T follicular helper cell (primary cell): ENCODE results near the gene ENOPH1.
"Not testable (repeated sequence)": the region's sequence is repeated elsewhere in the genome, so short reads cannot be mapped to it uniquely, and the experiment has no call there.

Experiments
- DNase-seq: peaks from one replicate; pipeline ENCODE4 v3.0.0-alpha.2; 2020; ENCODE audit warnings: low read depth

ENOPH1 gene

GRCh38 chr4:82469791-82470345 is 39.5 kb downstream of the ENOPH1 start:
- no peak for DNase-seq

- DNase-seq, result not testable (repeated sequence)
Measured at GRCh38 chr4:82473080-82473479, 42.7 kb downstream of the ENOPH1 start.

- DNase-seq, result no peak
Measured at GRCh38 chr4:82473621-82474164, 43.3 kb downstream of the ENOPH1 start.

DNA sequence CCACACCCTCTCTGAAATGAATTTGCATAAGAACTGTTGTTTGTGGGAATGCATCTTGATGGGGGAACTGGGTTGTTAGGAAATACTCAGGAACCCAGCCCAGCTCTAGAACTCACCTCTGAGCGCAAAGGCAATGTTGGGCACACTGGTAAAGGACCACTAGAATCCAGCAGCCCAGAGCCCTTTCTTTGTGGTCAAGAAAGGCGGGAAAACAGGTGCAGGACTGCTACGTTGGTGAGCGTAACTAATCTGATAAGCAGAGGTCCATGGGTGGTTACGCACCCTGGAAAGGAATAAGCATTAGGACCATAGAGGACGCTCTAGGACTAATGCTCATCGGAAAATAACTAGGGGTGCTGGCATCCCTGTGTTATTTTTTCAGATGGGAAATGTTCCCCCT is 45.5 kb downstream of the ENOPH1 start:
- DNase-seq, result not testable (repeated sequence)

GRCh38 chr4:82477469-82477868 is 47.1 kb downstream of the ENOPH1 start:
- DNase-seq, result not testable (repeated sequence)

GRCh38 chr4:82479562-82479961 is 49.2 kb downstream of the ENOPH1 start:
- no peak for DNase-seq

- no peak for DNase-seq
Measured at GRCh38 chr4:82480771-82481505, 50.5 kb downstream of the ENOPH1 start.

DNA sequence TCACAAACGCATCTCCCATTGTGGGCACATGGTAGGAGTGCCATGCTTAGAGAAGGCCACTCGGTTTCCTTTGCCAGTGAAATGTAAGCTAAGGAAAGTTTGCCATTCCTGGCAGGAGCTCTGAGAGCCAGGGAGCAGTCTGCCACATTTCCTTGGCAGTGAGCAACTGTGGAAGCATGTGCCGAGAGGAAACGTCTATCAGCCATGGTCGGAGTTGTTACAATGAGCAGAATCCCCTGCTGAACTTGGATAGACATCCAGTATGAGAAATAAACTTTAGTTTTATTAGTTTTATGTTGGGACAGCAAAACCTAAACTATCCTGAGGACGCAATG is 51.1 kb downstream of the ENOPH1 start:
- DNase-seq, result no peak

DNA sequence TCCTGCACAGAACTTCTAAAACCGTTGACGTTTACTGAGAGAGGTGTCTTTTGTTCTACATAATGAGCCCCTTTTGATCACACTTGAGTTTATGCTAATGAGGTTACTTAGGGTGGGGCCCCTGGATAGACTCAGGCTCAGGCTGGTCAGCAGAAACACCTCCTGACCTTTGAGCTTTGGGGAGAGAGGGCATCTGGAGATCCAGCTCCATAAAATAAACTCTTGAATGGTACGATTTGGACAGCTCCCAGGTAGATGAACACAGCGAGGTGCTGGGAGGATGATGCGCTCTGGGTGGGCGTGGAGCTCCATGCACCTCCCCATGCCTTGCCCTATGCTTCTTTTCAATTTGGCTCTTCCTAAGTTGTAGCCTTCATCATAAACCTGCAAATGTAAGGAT is 52.0 kb downstream of the ENOPH1 start:
- no peak for DNase-seq

DNA sequence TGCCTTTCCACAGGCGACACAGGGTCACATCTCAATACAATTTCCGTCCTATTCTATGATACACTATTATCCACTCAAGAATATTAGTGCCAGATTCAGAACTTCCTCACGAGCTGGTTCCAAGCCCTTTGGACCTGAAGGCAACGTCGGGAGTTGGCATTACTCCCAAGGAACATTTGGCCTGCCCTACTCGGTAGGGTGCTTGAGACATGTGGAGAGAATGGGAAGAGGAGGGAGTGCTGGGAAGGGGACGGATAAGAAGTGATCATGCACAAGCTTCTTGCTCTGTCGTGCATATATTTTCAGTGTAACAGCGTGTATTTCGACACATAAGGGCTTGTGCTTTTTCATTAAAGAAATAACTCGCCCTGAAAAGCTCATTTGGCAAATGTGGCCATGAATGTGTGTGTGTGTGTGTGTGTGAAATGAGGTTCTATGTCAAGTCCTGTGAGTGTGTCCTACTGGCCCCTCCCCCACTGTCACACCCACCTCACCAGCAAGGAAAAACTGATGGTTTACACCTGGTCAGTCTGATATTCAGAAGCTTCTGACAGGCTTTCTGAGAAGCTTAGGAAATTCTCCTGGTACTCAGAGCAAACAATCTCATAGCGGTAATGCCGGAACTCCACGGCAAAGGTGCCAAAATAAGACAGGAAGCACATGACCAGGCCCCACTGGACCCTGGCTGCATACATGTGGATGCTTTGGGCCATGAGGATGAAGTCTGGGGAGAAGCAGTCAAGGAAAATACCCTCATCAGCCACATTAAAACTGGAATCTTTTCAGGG is 54.8 kb downstream of the ENOPH1 start:
- DNase-seq, result no peak

DNA sequence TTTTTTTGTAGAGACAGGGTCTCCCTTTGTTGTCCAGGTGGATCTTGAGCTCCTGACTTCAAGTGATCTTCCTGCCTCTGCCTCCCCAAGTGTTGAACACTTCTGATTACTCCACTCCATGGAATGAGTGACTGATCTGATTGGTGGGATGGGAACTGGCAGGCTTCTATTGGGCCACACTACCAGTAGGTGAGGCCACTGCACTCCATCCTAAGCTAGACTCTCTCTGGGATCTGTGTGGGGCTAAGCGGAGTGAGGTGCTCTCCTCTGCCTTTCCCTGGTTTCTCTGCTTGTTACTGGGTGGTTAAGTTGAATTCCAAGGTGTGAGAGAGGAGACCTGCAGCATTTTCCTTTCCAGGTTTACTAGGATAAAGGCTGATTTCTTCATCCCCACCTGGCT is 58.7 kb downstream of the ENOPH1 start:
- no peak for DNase-seq

GRCh38 chr4:82489987-82490386 is 59.6 kb downstream of the ENOPH1 start:
- no peak for DNase-seq

- DNase-seq, result no peak
Measured at GRCh38 chr4:82491251-82491960, 61.0 kb downstream of the ENOPH1 start.

DNA sequence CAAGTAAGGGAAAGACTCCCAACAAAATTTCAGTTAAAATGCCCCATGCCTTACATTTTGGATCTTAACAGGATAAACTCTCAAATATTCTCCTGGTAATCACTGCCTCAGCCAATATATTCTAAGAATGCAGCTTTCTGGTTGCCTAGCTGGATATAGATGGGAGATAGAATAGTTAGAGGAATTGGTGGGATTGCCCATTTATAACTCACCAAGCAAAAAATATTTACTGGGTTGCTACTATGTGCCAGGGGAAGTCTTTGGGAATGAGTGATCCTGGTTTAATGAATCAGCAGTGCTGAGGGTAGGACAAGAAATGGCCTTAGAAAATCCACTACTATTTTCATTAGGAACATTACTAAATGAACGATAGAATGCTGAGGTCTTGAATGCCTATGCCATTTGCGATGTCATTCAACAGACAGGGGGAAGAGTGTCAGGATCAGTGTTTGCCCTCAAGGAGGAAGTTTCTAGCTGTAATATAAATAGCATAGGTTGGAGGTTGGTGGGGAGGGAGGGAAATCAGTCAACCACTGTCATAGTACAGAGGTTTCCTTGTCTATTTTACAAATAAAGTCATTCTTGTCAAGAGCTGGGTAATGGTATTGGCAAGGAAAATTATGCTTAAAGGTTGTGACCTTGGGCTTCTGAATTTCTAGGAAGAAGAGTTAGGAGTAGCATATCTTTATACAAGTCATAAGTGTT is 63.5 kb downstream of the ENOPH1 start:
- no peak for DNase-seq

DNA sequence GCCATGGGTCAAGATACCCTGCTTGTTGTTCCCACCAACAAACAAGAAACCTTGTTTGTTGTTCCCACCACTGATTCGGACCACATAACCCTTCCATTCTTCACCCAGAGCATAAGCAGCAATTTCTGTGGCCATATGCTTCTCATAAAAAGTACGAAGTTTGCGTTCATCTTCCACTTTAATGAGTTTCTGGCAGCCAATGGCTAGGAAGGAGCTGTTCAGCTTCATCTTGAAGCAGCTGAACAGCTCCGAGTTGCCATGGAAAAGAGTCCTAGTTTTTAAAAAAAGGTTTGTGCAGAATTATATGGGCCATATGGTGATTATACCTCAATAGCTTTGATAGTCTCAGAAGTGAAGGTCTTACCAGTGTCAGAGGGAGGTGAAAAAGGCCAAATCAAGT is 65.3 kb downstream of the ENOPH1 start:
- no peak for DNase-seq

- no peak for DNase-seq
Measured at GRCh38 chr4:82496349-82496748, 66.0 kb downstream of the ENOPH1 start.

DNA sequence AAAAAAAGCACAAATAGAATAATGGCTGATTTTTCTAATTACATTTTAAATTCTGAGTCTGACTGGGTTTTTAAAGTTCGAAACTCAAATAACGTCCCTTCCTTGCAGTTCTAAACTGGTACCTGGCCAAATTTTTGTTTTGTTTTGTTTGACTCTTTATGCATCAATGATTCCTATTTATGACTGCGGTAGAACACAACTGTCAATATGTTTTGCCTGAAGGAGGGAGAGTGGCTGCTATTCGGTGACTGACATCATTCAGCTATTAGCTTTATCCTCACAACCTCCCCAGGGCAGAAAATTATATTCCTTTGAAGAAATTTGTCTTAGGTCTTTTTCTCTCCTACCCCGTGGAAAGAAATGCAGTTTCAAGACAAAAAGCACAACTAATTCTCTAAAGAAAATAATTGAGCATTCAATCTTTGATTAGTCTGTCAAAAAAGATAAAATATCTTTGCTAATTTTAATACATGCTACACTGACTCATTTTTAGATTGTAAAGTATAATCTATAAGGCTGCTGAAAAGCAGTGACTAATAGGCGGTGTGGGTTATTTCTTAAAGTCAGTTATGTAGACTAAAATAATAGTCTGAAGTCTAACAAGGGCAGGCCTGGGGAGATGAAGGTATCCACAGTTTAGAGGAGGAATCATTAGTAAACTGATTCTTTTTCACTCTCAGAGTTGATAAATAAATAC is 69.5 kb downstream of the ENOPH1 start:
- no peak for DNase-seq

- no peak for DNase-seq
Measured at GRCh38 chr4:82500435-82501153, 70.2 kb downstream of the ENOPH1 start.

- DNase-seq, result no peak
Measured at GRCh38 chr4:82501154-82501442, 70.7 kb downstream of the ENOPH1 start.

GRCh38 chr4:82508011-82508410 is 77.6 kb downstream of the ENOPH1 start:
- no peak for DNase-seq
